Fibroblast of mammary gland (primary cell): ENCODE data around the gene TFPI.
"Not testable (repeated sequence)": the region's sequence is repeated elsewhere in the genome, so short reads cannot be mapped to it uniquely, and the experiment has no call there.

ENCODE experiments used
- DNase-seq: peaks from one replicate; pipeline ENCODE4 v3.0.0-alpha.2; 2010; ENCODE audit warnings: low read depth
- H3K4me3 ChIP-seq: 2 replicates; pipeline ENCODE4 v1.5.1; 2011; ENCODE audit warnings: low read depth, mild to moderate bottlenecking, low read length, moderate library complexity; ENCODE audit not compliant: control insufficient read depth
- CTCF ChIP-seq: conservative IDR thresholded peaks from 2 replicates; pipeline ENCODE4 v1.5.1; 2011; ENCODE audit warnings: low read depth, low read length, inconsistent platforms; ENCODE audit not compliant: control insufficient read depth, insufficient read depth

Gene TFPI

GRCh38 chr2:187573722-187574121 is 19.5 kb upstream of the TFPI start:
- no peak for TF ChIP-seq CTCF
- no peak overlapping the region for H3K4me3 ChIP-seq
- no peak for DNase-seq

GRCh38 chr2:187571996-187572395 is 17.8 kb upstream of the TFPI start:
- not testable (repeated sequence) for DNase-seq, H3K4me3 ChIP-seq

GRCh38 chr2:187569571-187569970 is 15.3 kb upstream of the TFPI start:
- DNase-seq, result no peak
- no peak for TF ChIP-seq CTCF
- H3K4me3 ChIP-seq, result no peak overlapping the region

GRCh38 chr2:187569042-187569441 is 14.8 kb upstream of the TFPI start:
- no peak for DNase-seq
- TF ChIP-seq CTCF, result no peak
- no peak overlapping the region for H3K4me3 ChIP-seq

- H3K4me3 ChIP-seq, result no peak overlapping the region
- DNase-seq, result peak; percentile 65
- TF ChIP-seq CTCF, result no peak
Observed at GRCh38 chr2:187567126-187567525, 12.9 kb upstream of the TFPI start.

- H3K4me3 ChIP-seq, result no peak overlapping the region
- TF ChIP-seq CTCF, result no peak
- no peak for DNase-seq
Observed at GRCh38 chr2:187566712-187567111, 12.5 kb upstream of the TFPI start.

- DNase-seq, result no peak
- TF ChIP-seq CTCF, result no peak
- H3K4me3 ChIP-seq, result no peak overlapping the region
Observed at GRCh38 chr2:187566266-187566665, 12.0 kb upstream of the TFPI start.

- not testable (repeated sequence) for H3K4me3 ChIP-seq
Observed at GRCh38 chr2:187565618-187566017, 11.4 kb upstream of the TFPI start.

GRCh38 chr2:187556493-187556892 is 2.3 kb upstream of the TFPI start:
- DNase-seq, H3K4me3 ChIP-seq: not testable (repeated sequence)

More at GRCh38 chr2:187565618-187566017, 11.4 kb upstream of the TFPI start:
- not testable (repeated sequence) for DNase-seq
